HG02759 (cell line): ENCODE measurements around the gene SGSM2.
A peak's percentile ranks its signal among the peaks of the same experiment; 100 is the strongest.

Experiments
- ATAC-seq: cut with Tn5 transposase; IDR thresholded peaks from one replicate; pipeline ENCODE4 v1.9.1; 2021; ENCODE audit warnings: mild to moderate bottlenecking, moderate library complexity; ENCODE audit not compliant: unreplicated experiment

The SGSM2 gene

DNA sequence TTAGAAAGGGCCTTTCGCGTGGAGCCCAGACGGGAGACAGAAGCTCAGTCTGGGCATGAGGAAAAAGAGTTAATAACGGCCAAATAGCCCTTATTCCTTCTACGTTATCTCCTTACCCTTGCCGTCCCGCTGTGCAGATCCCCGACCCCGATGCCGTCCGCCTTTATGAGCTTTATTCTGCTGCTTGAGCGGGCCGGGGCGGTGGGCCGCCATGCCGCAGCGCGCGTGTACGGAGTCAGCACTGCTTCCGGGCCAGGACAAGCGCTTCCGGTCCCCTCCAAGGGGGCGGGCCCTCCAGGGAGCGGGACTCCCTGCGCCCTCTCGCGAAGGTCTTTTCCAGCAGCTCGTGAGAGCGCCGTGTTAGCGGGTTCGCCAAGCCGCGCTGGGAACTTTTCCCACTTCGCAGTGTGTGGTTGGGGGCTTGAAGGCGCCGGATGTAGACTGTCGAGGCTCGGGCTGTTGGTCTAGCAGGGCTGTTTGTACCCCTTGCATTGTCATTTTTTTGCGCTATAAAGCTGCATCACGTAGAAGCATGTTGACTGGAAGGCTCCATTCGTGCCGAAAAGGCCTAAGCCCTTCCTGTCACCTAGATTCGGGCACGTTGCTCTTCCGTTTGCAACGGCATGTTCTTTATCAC is 968 bp upstream of the SGSM2 start, which contains the start of gene TSR1:
Gene TSR1 (minus strand): TSS at position 243 of the 637 bp plus-strand sequence. CDS start 30 bp downstream, at position 213.
- peak; percentile 81 for ATAC-seq

DNA sequence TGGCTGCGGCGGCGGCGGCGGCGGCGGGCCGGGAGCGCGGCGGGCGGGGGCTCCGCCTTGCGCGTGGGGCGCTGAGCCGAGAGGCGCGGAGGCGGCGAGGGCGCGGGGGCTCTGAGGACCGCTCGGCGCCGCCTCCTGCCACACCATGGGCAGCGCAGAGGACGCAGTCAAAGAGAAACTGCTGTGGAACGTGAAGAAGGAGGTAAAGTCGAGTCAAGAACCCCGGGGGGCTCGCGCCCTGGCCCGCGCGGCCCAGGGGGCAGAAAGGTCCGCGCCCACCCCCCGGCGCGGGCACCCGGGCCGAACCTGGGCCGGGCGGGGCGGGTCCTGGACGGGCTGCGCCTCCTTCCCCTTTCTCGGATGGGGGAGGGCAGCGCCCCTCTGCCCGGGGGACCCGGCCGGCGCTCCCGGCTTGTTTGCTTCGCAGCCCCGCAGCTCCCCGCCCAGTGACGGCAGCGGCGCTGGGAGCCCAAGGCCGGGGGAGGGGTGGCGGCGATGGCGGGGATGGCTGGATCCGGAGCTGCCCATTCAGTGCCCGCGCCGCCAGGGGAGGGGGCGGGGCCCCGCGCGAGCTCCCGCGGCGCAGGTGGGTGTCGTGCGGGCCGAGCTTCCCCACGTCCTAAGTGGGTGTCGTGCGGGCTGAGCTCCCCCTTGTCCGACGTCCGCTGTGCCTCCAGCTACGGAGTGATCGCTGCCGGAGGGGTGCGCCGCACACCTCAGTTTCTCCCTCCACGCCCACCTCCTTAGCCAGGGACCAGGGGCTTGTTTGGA is 428 bp downstream of the SGSM2 start:
- ATAC-seq: peak; percentile 26

DNA sequence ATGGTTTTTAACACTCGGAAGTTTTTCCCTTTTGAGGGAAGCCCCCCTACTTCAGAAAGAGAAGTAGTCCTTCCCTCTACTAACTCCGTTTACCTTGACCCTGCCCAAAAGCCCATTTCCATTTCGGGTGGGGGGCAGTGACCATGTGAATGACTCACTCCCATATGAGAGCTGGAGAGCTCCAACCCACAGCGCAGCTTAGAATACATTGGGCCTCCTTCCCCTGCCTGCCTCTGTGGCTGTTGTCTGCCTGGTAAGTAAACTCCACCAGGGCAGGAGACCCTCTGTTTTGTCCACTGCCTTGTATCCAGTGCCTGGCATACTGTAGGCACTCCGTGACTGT is 985 bp downstream of the SGSM2 start:
- ATAC-seq: no peak

DNA sequence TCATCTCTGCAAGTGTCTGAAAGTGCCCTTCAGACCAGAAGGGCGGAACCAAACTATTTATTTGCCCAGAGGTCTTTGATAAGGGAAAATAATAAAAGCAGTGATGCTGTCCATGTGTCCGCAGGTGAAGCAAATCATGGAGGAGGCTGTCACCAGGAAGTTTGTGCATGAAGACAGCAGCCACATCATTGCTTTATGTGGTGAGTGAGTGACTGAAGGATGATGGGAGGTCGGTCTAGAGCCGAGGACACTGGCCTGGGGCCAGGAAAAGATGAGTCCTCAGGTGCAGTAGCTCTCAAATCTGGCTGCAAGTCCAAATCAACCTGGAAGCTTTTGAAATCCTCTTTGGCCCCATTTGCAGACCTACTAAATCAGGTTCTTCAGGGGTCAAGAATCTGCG is 6.1 kb downstream of the SGSM2 start:
- no peak for ATAC-seq

DNA sequence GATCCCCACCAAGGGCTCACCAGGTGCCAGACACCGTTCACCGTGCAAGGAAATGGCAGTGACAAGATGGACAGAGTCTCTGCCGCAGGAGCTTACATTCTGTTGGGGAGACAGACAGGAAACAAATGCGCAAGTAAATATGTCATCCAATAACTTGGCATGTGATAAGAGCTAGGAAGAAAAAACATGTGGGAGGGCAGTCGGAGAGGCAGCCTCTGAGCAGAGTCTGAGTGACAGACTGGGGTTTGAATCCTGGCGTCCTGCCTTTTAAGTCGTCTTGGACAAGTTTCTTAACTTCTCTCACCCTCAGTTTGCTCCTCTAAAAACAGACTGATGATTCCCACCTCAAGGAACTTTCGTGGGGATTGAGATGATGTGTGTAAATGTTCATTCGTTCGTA is 7.2 kb downstream of the SGSM2 start:
- ATAC-seq: no peak

DNA sequence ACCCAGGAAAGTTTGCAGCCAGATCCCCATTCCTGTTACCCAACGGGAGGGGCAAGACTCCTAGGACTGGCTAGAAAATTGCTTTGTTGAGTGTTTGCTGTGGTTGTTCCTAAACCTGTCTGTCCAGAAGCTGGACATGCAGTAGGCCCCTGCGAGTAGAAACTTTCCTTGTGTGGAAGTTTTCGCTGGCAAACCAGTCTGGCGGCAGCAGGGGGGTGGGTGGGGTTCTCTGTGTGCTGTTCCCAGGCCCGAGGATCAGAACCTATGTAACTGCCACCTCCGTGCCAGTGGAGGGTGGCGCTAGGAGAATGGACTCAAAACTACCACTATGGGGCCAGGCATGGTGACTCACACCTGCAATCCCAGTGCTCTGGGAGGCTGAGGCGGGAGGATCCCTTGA is 9.2 kb downstream of the SGSM2 start:
- no peak for ATAC-seq

DNA sequence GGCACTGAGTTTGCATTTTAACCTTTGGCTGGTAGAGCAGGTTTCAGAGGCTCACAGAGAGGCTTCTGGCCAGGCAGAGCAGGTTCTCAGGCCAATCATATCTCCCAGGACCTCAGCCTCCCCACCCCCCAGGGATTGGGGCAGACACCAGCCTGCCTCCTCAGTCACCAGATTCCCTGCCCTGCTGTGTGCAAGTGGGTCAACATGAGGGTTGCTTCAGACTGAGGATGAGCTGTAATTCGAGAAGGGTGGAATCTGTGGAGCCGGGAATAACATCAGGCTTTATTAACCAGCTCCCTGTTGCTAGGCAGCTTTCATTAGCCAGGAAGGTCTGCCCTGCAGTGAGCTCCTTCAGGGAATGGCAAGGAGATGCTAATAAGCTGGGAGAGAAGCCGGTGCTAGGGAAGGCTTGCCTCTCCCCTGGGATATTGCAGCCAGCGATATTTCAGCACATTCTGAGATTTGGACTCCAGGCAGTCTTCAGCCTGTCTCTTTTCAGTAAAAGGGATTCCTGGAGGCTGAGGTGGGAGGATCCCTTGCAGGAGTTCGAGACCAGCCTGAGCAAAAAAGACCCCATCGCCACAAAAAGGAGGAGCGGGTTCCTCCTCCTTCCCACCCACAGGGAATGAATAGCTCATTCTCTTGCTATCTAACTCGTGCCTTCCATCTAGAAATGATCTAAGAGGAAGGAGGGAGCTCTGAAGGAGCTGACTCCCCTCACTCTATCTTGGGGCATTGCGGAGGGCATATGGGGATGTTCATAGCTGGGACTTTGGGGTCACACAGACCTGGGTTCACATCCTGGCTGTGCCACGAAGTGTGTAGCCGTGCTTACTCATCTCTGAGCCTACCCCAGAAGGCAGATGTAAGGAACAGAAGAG is 10.7 kb downstream of the SGSM2 start:
- ATAC-seq: no peak

DNA sequence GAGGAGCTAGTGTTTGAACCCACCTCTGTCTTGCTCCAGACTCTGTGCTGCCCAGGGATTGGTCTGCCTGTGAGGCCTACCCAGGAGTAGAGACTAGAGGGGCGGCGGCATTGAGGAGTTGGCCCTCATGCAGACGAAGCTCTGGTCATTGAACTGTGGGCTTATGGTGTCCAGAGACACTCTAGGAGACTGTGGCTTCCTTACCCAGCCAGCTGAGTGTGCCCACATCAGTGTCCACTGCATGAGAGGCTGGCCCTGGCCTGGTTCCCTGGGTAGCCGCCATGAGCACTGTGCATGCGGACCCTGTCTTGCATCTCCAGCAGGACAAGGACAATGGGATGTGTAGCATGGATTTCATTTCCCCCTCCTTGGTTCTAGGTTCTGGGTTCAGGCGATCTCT is 14.0 kb downstream of the SGSM2 start:
- ATAC-seq: no peak

DNA sequence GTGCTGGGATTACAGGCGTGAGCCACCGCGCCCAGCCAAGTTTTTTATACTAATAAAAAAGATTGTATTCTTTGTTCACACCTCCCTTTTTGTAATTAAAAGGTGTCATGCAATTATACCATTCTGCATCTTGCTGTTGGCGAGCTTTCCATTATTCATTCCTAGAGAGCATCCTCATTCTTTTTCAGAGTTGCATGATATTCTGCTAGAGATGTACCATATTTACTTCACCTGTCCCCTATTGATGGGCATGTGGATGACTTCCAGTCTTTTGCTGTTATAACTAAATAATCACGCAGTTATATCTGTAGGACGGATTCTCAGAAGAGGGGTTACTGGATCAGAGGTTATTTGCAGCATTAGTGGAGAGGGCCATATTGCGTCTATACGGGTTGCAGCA is 17.0 kb downstream of the SGSM2 start:
- no peak for ATAC-seq

DNA sequence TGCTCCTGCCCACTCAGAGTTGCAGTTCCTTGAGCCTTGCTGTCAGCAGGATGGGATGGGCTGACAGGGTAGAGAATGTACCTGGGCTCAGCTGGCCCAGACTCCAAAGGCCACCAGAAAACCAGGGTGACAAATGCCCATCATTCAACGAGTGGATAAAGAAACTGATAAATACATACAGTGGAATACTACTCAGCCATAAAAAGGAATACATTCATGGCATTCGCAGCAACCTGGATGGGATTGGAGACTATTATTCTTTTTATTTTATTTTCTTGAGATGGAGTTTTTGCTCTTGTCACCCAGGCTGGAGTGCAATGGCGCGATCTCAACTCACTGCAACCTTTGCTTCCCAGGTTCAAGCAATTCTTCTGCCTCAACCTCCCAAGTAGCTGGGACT is 19.9 kb downstream of the SGSM2 start:
- ATAC-seq: no peak

DNA sequence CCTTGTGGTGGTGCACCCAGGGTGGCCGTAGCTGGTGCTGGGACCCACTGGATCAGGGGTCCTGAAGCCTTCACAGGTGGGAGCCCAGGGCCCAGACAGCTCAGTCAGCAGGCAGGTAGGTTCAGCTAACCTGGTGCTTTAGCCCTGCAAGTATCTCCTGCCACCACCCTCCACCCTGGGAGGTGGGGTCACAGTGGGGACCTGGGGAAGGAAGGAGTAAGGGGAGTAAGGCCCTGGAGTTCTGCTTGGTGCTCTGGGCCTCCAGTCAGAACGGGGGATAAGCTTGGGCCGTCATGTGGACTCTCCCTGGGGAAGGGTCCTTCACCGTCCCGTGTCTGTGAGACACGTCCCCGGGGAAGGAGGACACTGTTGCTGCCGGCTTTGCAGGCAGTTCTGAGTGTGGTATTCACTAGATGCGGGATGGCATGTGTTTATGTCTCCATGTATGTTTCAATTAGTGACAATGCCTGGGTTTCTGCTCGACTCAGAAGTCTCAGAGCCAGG is 20.7 kb downstream of the SGSM2 start:
- ATAC-seq: no peak

DNA sequence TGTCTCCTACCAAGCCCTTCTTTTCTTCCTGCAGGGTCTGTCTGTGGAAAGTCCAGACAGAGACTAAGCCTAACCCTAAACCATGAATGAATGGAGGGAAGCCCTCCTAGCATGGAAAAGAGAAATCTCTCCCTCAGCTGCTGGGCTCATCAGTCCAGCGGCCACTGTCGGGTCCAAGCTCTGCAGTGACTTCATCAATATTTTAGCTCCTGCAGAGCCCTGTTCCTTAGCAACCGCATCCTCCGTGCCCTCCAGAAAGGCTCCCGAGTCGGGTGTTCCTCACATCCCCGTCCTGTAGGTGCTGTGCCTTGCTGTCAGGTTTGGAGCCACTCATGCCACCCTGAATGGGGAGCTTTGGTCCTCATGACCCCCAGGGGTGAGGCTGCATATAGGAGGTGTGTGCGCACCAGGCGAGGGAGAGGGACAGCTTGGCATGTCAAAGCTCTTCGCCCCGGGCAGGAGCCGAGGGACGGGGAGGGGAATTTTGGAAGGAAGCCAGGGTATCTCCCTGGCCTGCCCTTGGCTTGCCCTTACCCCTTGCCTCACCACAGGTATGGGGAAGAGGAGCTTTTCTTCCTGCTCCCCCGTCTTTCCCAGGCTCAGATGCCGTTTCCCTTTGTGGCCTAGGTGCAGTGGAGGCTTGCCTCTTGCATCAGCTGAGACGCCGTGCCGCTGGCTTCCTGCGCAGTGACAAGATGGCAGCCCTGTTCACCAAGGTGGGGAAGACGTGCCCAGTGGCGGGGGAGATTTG is 23.9 kb downstream of the SGSM2 start:
- no peak for ATAC-seq

DNA sequence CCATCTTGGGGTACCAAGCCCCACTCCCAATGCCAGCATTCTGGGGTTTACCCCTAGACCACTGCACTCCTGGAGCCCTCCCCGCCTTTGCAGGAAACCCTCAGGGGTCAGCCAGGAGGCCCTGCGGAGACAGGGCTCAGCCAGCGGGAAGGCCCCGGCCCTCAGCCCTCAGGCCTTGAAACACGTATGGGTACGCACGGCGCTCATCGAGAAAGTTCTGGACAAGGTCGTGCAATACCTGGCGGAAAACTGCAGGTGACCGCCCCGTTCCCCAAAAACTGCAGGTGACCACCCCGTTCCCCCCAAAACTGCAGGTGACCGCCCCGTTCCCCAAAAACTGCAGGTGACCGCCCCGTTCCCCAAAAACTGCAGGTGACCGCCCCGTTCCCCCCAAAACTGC is 24.7 kb downstream of the SGSM2 start:
- ATAC-seq: no peak

DNA sequence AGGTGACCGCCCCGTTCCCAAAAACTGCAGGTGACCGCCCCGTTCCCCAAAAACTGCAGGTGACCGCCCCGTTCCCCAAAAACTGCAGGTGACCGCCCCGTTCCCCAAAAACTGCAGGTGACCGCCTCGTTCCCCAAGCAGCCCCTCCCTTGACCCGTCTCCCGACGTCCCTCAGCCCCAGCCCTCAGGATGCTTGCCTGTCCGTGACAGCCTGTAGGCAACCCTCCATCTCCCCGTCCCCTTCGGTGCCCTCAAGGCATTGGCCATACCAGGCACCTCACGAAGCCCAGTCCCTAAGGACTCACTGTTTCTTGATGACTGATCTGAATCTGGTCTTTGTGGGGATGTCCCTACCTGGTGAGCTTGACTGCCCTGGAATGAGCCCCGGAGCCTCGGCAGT is 25.1 kb downstream of the SGSM2 start:
- no peak for ATAC-seq

DNA sequence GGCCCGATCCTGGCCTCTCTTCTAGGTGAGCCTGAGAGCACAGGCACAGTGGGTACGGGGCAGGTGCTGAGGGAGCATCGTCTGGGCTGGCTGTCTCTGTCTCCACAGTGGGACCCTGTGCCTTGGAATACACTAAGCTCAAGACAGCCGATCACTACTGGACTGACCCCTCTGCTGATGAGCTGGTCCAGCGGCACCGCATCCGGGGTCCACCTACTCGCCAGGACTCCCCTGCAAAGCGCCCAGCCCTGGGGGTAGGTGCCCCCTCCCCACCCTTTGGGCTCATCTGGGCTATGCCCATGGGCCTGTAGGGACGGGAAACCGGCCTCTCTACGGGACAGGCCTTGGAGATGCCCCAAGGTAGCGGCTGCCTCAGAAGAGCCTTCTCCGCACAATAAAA is 25.6 kb downstream of the SGSM2 start:
- no peak for ATAC-seq

DNA sequence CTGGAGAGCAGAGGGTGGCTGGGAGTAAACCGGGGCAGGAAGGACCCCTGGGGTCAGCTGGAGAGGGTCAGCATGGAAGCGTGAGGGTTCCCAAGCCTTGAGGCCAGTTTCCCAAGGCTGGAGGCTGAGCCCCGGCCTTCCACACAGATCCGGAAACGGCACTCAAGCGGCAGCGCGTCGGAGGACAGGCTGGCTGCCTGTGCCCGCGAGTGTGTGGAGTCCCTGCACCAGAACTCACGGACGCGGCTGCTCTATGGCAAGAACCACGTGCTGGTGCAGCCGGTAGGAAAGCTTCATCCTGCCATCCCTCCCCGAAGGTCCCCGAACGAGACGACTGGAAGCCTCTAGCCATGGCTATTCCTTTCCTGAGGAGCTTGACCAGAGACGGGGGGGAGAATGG is 26.0 kb downstream of the SGSM2 start:
- ATAC-seq: no peak

DNA sequence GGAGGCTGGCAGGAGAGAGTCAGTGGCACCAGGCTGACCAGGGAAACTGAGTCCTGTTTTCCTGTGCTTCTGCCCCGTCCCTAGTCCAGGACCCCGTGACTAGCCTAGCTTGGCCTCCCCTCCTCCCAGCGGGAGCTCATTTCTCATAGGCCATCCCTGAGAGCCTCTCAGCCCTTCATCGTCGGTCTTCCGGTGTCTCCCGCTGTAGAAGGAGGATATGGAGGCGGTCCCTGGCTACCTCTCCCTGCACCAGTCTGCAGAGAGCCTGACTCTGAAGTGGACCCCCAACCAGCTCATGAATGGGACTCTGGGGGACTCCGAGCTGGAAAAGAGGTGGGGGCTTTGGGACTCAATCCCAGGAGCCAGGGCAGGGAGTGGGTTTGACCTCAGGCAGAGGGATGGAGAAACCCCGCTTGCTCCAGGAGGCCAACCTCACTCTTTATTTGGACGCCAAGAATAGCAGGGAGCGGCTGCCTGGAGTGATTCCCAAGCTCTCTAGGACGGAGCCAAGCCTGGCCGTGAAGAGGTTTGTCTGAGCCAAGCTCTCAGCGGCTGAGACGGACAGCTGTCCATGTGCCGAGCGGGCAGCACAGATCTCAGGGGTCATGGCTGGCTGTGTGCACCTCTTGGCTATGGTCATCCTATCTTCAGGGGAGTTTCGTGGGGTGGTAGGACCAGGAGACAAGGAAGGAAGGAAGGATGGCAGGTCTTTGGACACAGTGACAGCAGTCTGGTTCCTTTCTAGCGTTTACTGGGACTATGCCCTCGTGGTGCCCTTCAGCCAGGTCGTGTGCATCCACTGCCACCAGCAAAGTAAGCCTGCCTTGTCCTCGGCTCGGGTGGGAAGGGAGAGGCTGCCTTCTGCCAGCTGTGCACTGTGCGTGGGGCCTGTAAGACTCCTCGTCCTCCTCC is 26.8 kb downstream of the SGSM2 start:
- no peak for ATAC-seq

DNA sequence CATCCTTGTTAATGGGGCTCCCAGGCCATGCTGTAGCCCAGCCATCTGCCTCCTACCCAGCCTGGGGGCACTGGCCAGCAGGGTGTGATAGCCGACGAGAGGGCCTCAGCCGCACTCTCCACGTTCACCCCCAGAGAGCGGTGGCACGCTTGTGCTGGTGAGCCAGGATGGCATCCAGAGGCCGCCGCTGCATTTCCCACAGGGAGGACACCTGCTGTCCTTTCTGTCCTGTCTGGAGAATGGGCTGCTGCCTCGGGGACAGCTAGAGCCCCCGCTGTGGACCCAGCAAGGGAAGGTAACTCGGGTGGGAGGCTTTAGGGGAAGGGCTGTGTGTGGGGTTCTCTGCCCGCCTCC is 27.4 kb downstream of the SGSM2 start:
- no peak for ATAC-seq

DNA sequence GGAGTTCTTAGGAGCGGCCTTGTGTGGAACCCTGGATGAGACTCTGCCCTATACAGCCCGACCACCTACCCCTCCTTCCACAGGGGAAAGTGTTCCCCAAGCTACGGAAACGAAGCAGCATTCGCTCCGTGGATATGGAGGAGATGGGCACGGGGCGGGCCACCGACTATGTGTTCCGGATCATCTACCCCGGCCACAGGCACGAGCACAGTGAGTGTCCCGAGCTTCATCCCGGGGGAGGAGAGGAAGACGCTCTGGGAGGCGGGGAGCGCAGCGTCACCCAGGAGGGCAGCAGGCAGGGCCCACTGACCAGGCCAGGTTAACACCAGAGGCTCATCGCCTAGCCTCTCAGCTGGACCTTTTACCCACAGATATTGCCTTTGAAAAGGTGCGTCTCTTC is 27.8 kb downstream of the SGSM2 start:
- no peak for ATAC-seq
